PC-9 (cell line): ENCODE measurements around the gene PAK1IP1. TPM values are rescaled to one million over a fixed set of nuclear protein-coding genes. Genes with fewer than 3 reads are reported as not detected.
"Not testable (repeated sequence)": the region's sequence is repeated elsewhere in the genome, so short reads cannot be mapped to it uniquely, and the experiment has no call there.

Source experiments
- BruUV-seq: library from RNA; stranded (reverse); fragments of 400-500 nt; replicated peaks from 2 replicates; lab custom pipeline; 2021; lab: Mats Ljungman, UMichigan
- CTCF ChIA-PET: fragments of 300-600 bp; sonication (Branson Sonifier 250); formaldehyde crosslinking; loops from one replicate; lab custom pipeline; 2022; ENCODE audit warnings: antibody characterized with exemption; lab: Charles Lee
- POLR2A ChIA-PET: fragments of 300-600 bp; sonication (Branson Sonifier 250); formaldehyde crosslinking; loops from one replicate; lab custom pipeline; 2022; ENCODE audit warnings: antibody characterized with exemption; ENCODE audit not compliant: unreplicated experiment; lab: Charles Lee
- DNase-seq, 2 experiments: peaks; one replicate each; pipeline versions ENCODE4 v3.0.0 to v3.0.0-alpha.2; 2015 to 2022; ENCODE audit warnings: mixed read lengths in 1 of 2
- H2AFZ ChIP-seq: fragments of 200-600 bp; sonication (generic); 2 replicates; pipeline ENCODE4 v1.8.1; 2017; ENCODE audit warnings: antibody characterized with exemption
- H3F3A ChIP-seq: fragments of 200-600 bp; sonication (generic); 2 replicates; pipeline ENCODE4 v1.8.1; 2017; ENCODE audit warnings: antibody characterized with exemption, mild to moderate bottlenecking, low read depth; ENCODE audit not compliant: insufficient read depth
- H3K27ac ChIP-seq: fragments of 200-600 bp; sonication (generic); 2 replicates; pipeline ENCODE4 v1.6.1; 2016; ENCODE audit warnings: mixed run types
- H3K27me3 ChIP-seq: fragments of 200-600 bp; sonication (generic); 2 replicates; pipeline ENCODE4 v1.6.1; 2016; ENCODE audit warnings: low read depth, mixed run types; ENCODE audit not compliant: insufficient read depth
- H3K36me3 ChIP-seq: fragments of 200-600 bp; sonication (generic); 2 replicates; pipeline ENCODE4 v1.6.1; 2016; ENCODE audit warnings: low read depth, mixed run types
- H3K4me1 ChIP-seq: fragments of 200-600 bp; sonication (generic); replicated peaks from 2 replicates; pipeline ENCODE4 v1.6.1; 2016; ENCODE audit warnings: mixed run types; ENCODE audit not compliant: insufficient read depth
- H3K4me2 ChIP-seq: fragments of 200-600 bp; sonication (generic); 2 replicates; pipeline ENCODE4 v1.6.1; 2017; ENCODE audit warnings: mixed run types
- H3K4me3 ChIP-seq: fragments of 200-600 bp; sonication (generic); 2 replicates; pipeline ENCODE4 v1.6.1; 2016; ENCODE audit warnings: mixed run types
- H3K79me2 ChIP-seq: fragments of 200-600 bp; sonication (generic); 2 replicates; pipeline ENCODE4 v1.6.1; 2017; ENCODE audit warnings: low read depth, mixed run types
- H3K9me2 ChIP-seq: fragments of 200-600 bp; sonication (generic); 2 replicates; pipeline ENCODE4 v1.8.1; 2017; ENCODE audit warnings: mild to moderate bottlenecking; ENCODE audit not compliant: insufficient read depth
- H3K9me3 ChIP-seq: fragments of 200-600 bp; sonication (generic); 2 replicates; pipeline ENCODE4 v1.8.1; 2016; ENCODE audit warnings: low read depth; ENCODE audit not compliant: insufficient read depth
- H4K20me1 ChIP-seq: fragments of 200-600 bp; sonication (generic); 2 replicates; pipeline ENCODE4 v1.8.1; 2017; ENCODE audit not compliant: insufficient read depth
- EZH2 ChIP-seq: fragments of 200-600 bp; sonication (generic); IDR thresholded peaks from 2 replicates; pipeline ENCODE4 v1.8.0; 2017; ENCODE audit warnings: antibody characterized with exemption, low read depth
- intact Hi-C: fragments of 100-400 bp; cut with micrococcal nuclease; formaldehyde crosslinking; loops from one replicate; pipeline ENCODE4 v1.10.0; 2022; ENCODE audit not compliant: unreplicated experiment
- total RNA-seq: library from RNA; stranded (reverse); gene quantifications from 2 replicates; pipeline ENCODE4 v1.2.3, GENCODE V29; 2021
- TF ChIP-seq, protein P1 (sequence below): fragments of 200-600 bp; sonication (generic); conservative IDR thresholded peaks from 2 replicates; pipeline ENCODE4 v1.6.1; 2017; ENCODE audit warnings: mixed run types, antibody characterized with exemption, mild to moderate bottlenecking, moderate library complexity

Gene PAK1IP1
- total RNA-seq, 1 experiment from 2014 or later = 15.2 TPM

DNA sequence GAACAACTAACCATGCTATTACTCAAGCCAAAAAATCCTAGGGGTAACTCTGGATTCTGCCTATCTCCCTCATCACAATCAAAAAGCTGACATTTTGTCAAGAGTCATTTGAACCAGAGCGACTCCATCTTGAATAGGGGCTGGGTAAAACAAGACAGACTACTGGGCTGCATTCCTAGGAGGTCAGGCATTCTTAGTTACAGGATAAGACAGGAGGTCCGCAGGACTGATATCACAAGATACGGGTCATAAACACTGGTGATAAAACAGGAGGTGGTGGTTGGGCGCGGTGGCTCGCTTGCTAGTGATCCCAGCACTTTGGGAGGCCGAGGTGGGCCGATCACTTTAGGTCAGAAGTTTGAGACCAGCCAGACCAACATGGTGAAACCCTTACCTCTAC, 32.6 kb upstream of the PAK1IP1 start:
- TF ChIP-seq EZH2 = no peak
- TF ChIP-seq, protein P1, sequence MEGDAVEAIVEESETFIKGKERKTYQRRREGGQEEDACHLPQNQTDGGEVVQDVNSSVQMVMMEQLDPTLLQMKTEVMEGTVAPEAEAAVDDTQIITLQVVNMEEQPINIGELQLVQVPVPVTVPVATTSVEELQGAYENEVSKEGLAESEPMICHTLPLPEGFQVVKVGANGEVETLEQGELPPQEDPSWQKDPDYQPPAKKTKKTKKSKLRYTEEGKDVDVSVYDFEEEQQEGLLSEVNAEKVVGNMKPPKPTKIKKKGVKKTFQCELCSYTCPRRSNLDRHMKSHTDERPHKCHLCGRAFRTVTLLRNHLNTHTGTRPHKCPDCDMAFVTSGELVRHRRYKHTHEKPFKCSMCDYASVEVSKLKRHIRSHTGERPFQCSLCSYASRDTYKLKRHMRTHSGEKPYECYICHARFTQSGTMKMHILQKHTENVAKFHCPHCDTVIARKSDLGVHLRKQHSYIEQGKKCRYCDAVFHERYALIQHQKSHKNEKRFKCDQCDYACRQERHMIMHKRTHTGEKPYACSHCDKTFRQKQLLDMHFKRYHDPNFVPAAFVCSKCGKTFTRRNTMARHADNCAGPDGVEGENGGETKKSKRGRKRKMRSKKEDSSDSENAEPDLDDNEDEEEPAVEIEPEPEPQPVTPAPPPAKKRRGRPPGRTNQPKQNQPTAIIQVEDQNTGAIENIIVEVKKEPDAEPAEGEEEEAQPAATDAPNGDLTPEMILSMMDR = no peak

DNA sequence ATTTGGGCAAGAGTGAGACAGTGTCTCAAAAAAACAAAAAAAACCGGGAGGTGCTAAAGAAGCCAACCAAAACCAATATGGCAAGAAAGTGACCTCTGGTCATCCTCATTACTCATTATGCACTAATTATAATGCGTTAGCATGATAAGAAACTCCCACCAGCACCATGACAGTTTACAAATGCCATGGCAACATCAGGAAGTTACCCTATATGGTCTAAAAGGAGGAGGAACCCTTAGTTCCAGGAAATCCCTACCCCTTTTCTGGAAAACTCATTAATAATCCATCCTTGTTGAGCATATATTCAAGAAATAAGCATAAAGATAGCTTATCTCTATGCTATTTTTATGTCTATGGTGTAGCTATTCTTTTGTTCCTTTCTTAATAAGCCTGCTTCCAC, 32.0 kb upstream of the PAK1IP1 start:
- POLR2A ChIA-PET = no interaction called here
- Histone ChIP-seq H3K4me1 (no peaks in the 10 kb centered on the region), H4K20me1 (no peaks in the 10 kb centered on the region), H2AFZ (no peak overlapping the region), H3K79me2 (no peaks in the 10 kb centered on the region), H3K4me2 (no peak overlapping the region), H3K36me3 (no peaks in the 10 kb centered on the region), H3F3A (no peaks in the 10 kb centered on the region), H3K27me3 (no peaks in the 10 kb centered on the region), H3K27ac (no peak overlapping the region), H3K4me3 (no peak overlapping the region), H3K9me2 (no peaks in the 10 kb centered on the region), H3K9me3 (no peaks in the 10 kb centered on the region)
- CTCF ChIA-PET = no interaction called here
- DNase-seq = no peak
- no peak for TF ChIP-seq EZH2
- TF ChIP-seq, protein P1 = no peak
- intact Hi-C loops = no loop called here
- BruUV-seq = no TSS peak

More for the DNA sequence above, 32.6 kb upstream of the PAK1IP1 start:
- H3K36me3 ChIP-seq = no peaks in the 10 kb centered on the region
- no peaks in the 10 kb centered on the region for H3K27me3 ChIP-seq
- H3K4me1 ChIP-seq = no peaks in the 10 kb centered on the region
- H3K79me2 ChIP-seq = no peaks in the 10 kb centered on the region
- H3K4me2 ChIP-seq = no peak overlapping the region
- H3F3A ChIP-seq = no peaks in the 10 kb centered on the region
- POLR2A ChIA-PET = no interaction called here
- CTCF ChIA-PET = interaction anchor here (0.7 kb wide), 1 partner anchor 63 kb away, joined by 4 read pairs; no protein-coding TSS in a partner anchor
- H3K27ac ChIP-seq = no peak overlapping the region
- H2AFZ ChIP-seq = no peak overlapping the region
- H3K9me3 ChIP-seq = no peaks in the 10 kb centered on the region
- no peak overlapping the region for H3K4me3 ChIP-seq
- intact Hi-C loops = no loop called here
- DNase-seq = no peak
- no TSS peak for BruUV-seq
- no peaks in the 10 kb centered on the region for H4K20me1 ChIP-seq
- H3K9me2 ChIP-seq = no peaks in the 10 kb centered on the region

DNA sequence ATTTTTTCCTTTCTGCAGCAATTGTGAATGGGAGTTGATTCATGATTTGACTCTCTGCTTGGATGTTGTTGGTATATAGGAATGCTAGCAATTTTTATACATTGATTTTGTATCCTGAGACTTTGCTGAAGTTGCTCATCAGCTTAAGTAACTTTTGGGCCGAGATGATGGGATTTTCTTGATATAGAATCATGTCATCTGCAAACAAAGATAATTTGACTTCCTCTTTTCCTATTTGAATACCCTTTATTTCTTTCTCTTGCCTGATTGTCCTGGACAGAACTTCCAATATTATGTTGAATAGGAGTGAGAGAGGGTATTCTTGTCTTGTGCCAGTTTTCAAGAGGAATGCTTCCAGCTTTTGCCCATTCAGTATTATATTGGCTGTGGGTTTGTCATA, 29.2 kb upstream of the PAK1IP1 start:
- intact Hi-C loops, POLR2A ChIA-PET: not testable (repeated sequence)

More for the DNA sequence above, 29.2 kb upstream of the PAK1IP1 start:
- H3K79me2 ChIP-seq, CTCF ChIA-PET, H3K9me2 ChIP-seq, H3K9me3 ChIP-seq, H3K36me3 ChIP-seq, H3K4me2 ChIP-seq, H3K27me3 ChIP-seq, H3K4me1 ChIP-seq, BruUV-seq, H4K20me1 ChIP-seq, H2AFZ ChIP-seq, H3K27ac ChIP-seq, H3K4me3 ChIP-seq, DNase-seq, H3F3A ChIP-seq: not testable (repeated sequence)
